Ishikawa (cell line): Measurements from ENCODE around the gene KIRREL3.

ENCODE experiments used
- CEBPB ChIP-seq: IDR thresholded peaks from 2 replicates; pipeline ENCODE4 v1.6.1; 2012
- CREB1 ChIP-seq: IDR thresholded peaks from 2 replicates; pipeline ENCODE4 v1.6.1; 2012; ENCODE audit warnings: low read depth
- EGR1 ChIP-seq: IDR thresholded peaks from 2 replicates; pipeline ENCODE4 v1.6.1; 2012
- EP300 ChIP-seq: IDR thresholded peaks from 2 replicates; pipeline ENCODE4 v1.6.1; 2012; ENCODE audit warnings: borderline replicate concordance
- FOXM1 ChIP-seq: IDR thresholded peaks from 2 replicates; pipeline ENCODE4 v1.6.1; 2012; ENCODE audit warnings: low read depth, borderline replicate concordance
- MAX ChIP-seq: IDR thresholded peaks from 2 replicates; pipeline ENCODE4 v1.6.1; 2012
- NFIC ChIP-seq: IDR thresholded peaks from 2 replicates; pipeline ENCODE4 v1.6.1; 2012
- RAD21 ChIP-seq: IDR thresholded peaks from 2 replicates; pipeline ENCODE4 v1.6.1; 2012; ENCODE audit warnings: low read depth
- REST ChIP-seq: IDR thresholded peaks from 2 replicates; pipeline ENCODE4 v1.6.1; 2012; ENCODE audit warnings: low read depth, mild to moderate bottlenecking
- TAF1 ChIP-seq: IDR thresholded peaks from 2 replicates; pipeline ENCODE4 v1.6.1; 2012; ENCODE audit warnings: low read depth, mild to moderate bottlenecking
- TCF12 ChIP-seq: IDR thresholded peaks from 2 replicates; pipeline ENCODE4 v1.6.1; 2012; ENCODE audit warnings: low read depth
- TEAD4 ChIP-seq: IDR thresholded peaks from 2 replicates; pipeline ENCODE4 v1.6.1; 2012
- USF1 ChIP-seq: IDR thresholded peaks from 2 replicates; pipeline ENCODE4 v1.6.1; 2012
- YY1 ChIP-seq: IDR thresholded peaks from 2 replicates; pipeline ENCODE4 v1.6.1; 2012; ENCODE audit warnings: low read depth
- ZBTB7A ChIP-seq: IDR thresholded peaks from 2 replicates; pipeline ENCODE4 v1.6.1; 2012; ENCODE audit warnings: low read depth

KIRREL3 gene

GRCh38 chr11:126925321-126926093 lies 75.1 kb downstream of the KIRREL3 start:
- TF ChIP-seq EGR1 (no peak), CREB1 (no peak), CEBPB (no peak), EP300 (no peak), REST (no peak), FOXM1 (no peak), RAD21 (no peak), TCF12 (no peak), ZBTB7A (no peak)

GRCh38 chr11:126924376-126925040 lies 76.1 kb downstream of the KIRREL3 start:
- TF ChIP-seq TAF1 = no peak
- no peak for TF ChIP-seq ZBTB7A
- no peak for TF ChIP-seq TCF12
- no peak for TF ChIP-seq REST
- TF ChIP-seq FOXM1 = no peak
- no peak for TF ChIP-seq CREB1
- TF ChIP-seq CEBPB = no peak
- TF ChIP-seq TEAD4 = no peak

GRCh38 chr11:126920833-126921232 lies 79.7 kb downstream of the KIRREL3 start:
- no peak for TF ChIP-seq ZBTB7A
- TF ChIP-seq TCF12 = no peak
- TF ChIP-seq MAX = no peak
- TF ChIP-seq USF1 = no peak

- TF ChIP-seq REST (no peak), RAD21 (no peak), CREB1 (no peak), MAX (no peak), YY1 (no peak), TCF12 (no peak), ZBTB7A (no peak), NFIC (no peak), TEAD4 (no peak), EGR1 (no peak), CEBPB (no peak), USF1 (no peak), TAF1 (no peak), FOXM1 (no peak), EP300 (no peak)
Observed at GRCh38 chr11:126919147-126919823, 81.3 kb downstream of the KIRREL3 start.
